ENCODE results near the gene RARA. TPM values are rescaled to one million over a fixed set of nuclear protein-coding genes. Genes with fewer than 3 reads are reported as not detected.
A peak's percentile ranks its signal among the peaks of the same experiment; 100 is the strongest.

RARA gene
- total RNA-seq, 2 donors from 2014 or later, result 28.5 to 51.7 TPM

- Histone ChIP-seq H3K36me3 (peaks cover 7% of the 10 kb centered on the region), H3K27ac (peak overlapping the region; percentile 84 to 89), H3K4me1 (peaks cover 0 to 99% of the 10 kb centered on the region in 2 donors), H3K4me3 (no peak overlapping the region), H3K27me3 (no peaks in the 10 kb centered on the region), H3K9me3 (no peaks in the 10 kb centered on the region)
- TF ChIP-seq, protein P1, sequence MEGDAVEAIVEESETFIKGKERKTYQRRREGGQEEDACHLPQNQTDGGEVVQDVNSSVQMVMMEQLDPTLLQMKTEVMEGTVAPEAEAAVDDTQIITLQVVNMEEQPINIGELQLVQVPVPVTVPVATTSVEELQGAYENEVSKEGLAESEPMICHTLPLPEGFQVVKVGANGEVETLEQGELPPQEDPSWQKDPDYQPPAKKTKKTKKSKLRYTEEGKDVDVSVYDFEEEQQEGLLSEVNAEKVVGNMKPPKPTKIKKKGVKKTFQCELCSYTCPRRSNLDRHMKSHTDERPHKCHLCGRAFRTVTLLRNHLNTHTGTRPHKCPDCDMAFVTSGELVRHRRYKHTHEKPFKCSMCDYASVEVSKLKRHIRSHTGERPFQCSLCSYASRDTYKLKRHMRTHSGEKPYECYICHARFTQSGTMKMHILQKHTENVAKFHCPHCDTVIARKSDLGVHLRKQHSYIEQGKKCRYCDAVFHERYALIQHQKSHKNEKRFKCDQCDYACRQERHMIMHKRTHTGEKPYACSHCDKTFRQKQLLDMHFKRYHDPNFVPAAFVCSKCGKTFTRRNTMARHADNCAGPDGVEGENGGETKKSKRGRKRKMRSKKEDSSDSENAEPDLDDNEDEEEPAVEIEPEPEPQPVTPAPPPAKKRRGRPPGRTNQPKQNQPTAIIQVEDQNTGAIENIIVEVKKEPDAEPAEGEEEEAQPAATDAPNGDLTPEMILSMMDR (IDR thresholded peaks at IDR 0.05), result no peak
- DNase-seq (ENCODE audit: low spot score), result no peak
Measured at GRCh38 chr17:40333781-40334448, 24.9 kb downstream of the RARA start.

DNA sequence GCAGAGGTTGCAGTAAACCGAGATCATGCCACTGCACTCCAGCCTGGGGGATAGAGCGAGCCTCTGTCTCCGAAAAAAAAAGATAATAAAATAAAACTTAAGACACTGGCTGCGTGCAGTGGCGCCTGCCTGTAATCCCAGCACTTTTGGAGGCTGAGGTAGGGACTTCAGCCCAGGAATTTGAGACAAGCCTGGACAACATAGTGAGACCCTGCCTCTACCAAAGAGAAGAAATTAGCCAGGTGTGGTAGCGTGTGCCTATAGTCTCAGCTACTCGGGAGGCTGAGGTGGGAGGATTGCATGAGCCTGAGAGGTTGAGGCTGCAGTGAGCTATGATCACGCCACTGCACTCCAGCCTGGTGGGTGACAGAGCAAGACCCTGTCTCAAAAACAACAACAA lies 26.6 kb downstream of the RARA start:
- DNase-seq (ENCODE audit: low spot score), result no peak
- H3K4me1 ChIP-seq, result peaks cover 0 to 99% of the 10 kb centered on the region in 2 donors
- peak overlapping the region; percentile 84 to 89 for H3K27ac ChIP-seq
- H3K9me3 ChIP-seq, result no peaks in the 10 kb centered on the region
- no peaks in the 10 kb centered on the region for H3K27me3 ChIP-seq
- peaks cover 7% of the 10 kb centered on the region for H3K36me3 ChIP-seq
- no peak overlapping the region for H3K4me3 ChIP-seq
- TF ChIP-seq, protein P1 (IDR thresholded peaks at IDR 0.05), result no peak

- peaks cover 0 to 87% of the 10 kb centered on the region in 2 donors for H3K4me1 ChIP-seq
- DNase-seq (ENCODE audit: low spot score), result no peak
- TF ChIP-seq, protein P1 (IDR thresholded peaks at IDR 0.05), result no peak
- H3K4me3 ChIP-seq, result no peak overlapping the region
- no peaks in the 10 kb centered on the region for H3K36me3 ChIP-seq
- peak overlapping the region in 1 of 2 donors; percentile 14 for H3K27ac ChIP-seq
- no peaks in the 10 kb centered on the region for H3K27me3 ChIP-seq
- H3K9me3 ChIP-seq, result no peaks in the 10 kb centered on the region
Measured at GRCh38 chr17:40337351-40337750, 28.4 kb downstream of the RARA start.

GRCh38 chr17:40338058-40338457 lies 29.1 kb downstream of the RARA start:
- no peaks in the 10 kb centered on the region for H3K9me3 ChIP-seq
- no peak overlapping the region for H3K27ac ChIP-seq
- TF ChIP-seq, protein P1 (IDR thresholded peaks at IDR 0.05), result no peak
- H3K36me3 ChIP-seq, result no peaks in the 10 kb centered on the region
- H3K4me1 ChIP-seq, result peaks cover 0 to 86% of the 10 kb centered on the region in 2 donors
- DNase-seq (ENCODE audit: low spot score), result no peak
- H3K4me3 ChIP-seq, result no peak overlapping the region
- H3K27me3 ChIP-seq, result no peaks in the 10 kb centered on the region

DNA sequence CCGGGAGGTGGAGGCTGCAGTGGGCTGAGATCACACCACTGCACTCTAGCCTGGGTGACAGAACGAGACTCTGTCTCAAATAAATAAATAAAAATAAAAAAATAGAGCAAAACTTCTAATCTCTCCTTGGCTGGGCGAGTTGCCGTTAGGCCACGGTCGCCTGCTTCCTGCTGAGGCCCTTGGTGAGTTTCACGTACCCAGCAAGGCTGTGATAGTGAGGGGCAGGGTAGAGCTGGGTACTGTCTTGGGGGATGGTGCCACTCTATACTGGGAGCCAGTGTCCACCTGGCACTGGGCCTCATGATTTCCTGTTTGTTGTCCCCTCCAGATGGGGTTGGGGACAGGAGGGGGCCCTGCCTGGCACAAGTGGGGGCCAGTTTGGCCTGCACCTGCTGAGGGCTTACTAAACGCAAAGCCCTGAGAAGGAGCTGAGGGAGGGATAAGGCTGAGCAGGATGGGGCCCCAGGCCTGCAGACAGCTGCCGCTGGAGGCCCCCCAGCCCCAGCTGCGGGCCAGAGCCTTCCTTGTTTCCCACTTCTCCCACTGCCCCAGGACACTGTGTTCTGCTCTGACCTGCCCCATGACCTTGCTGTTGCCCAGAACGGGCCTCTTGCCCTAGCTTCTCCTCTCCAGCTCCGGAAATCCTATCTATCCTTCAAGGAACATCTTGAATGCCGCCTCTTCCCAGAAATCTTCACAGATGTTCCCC lies 30.1 kb downstream of the RARA start:
- Histone ChIP-seq H3K27me3 (no peaks in the 10 kb centered on the region), H3K9me3 (no peaks in the 10 kb centered on the region), H3K36me3 (no peaks in the 10 kb centered on the region), H3K4me3 (no peak overlapping the region), H3K4me1 (peaks cover 0 to 86% of the 10 kb centered on the region in 2 donors), H3K27ac (peak overlapping the region; percentile 25 to 95)
- no peak for DNase-seq (ENCODE audit: low spot score)
- TF ChIP-seq, protein P1 (IDR thresholded peaks at IDR 0.05), result no peak
